Pancreas (tissue), 10 donors: ENCODE measurements around the gene SNRNP25. TPM values are rescaled to one million over a fixed set of nuclear protein-coding genes. Genes with fewer than 3 reads are reported as not detected.
"Not testable (repeated sequence)": the region's sequence is repeated elsewhere in the genome, so short reads cannot be mapped to it uniquely, and the experiment has no call there.

Source experiments
- ATAC-seq, 4 donors: fragments of 200-7000 bp; cut with Tn5 transposase; one replicate each; pipeline versions ENCODE4 v1.8.0 to v1.9.1; 2020; ENCODE audit warnings: mild to moderate bottlenecking in 4 of 4, moderate library complexity in 4 of 4
- DNase-seq, 6 donors: peaks; one replicate each; pipeline ENCODE4 v3.0.0-alpha.2; 2020
- FAIRE-seq: peaks from 2 replicates; lab custom pipeline; 2012; peaks lifted over from hg19 to GRCh38; lab: Jason Lieb, UNC
- H3K27ac ChIP-seq, 4 donors: fragments of 200-600 bp; sonication (generic); 1 replicate in 3 of 4; 2 replicates in 1 of 4; pipeline versions ENCODE4 v1.5.0 to v1.8.0; 2020
- H3K27me3 ChIP-seq, 4 donors: fragments of 200-600 bp; one replicate each; pipeline ENCODE4 v1.8.0; 2021
- H3K36me3 ChIP-seq, 3 donors: fragments of 200-600 bp; sonication (generic) in 1 of 3; one replicate each; pipeline versions ENCODE4 v1.5.0 to v1.8.0; 2020 to 2021
- H3K4me1 ChIP-seq, 3 donors: fragments of 200-600 bp; one replicate each; pipeline ENCODE4 v1.8.0; 2021
- H3K4me3 ChIP-seq, 4 donors: fragments of 200-600 bp; sonication (generic) in 2 of 4; one replicate each; pipeline versions ENCODE4 v1.5.0 to v1.8.0; 2020 to 2021
- H3K9me3 ChIP-seq, 4 donors: fragments of 200-600 bp; one replicate each; pipeline ENCODE4 v1.8.0; 2021
- CTCF ChIP-seq, 4 donors: fragments of 200-600 bp; sonication (generic) in 3 of 4; IDR thresholded peaks; one replicate each; pipeline versions ENCODE4 v1.5.0 to v1.8.0; 2021; ENCODE audit warnings: antibody characterized with exemption in 4 of 4
- WGBS, 2 donors: extraction: QIAGEN DNeasy Blood & Tissue Kit; methylation state at CpG; one replicate each; pipeline ENCODE4 v1.1.7; 2013; 5-methylcytosine and 5-hydroxymethylcytosine counted together
- intact Hi-C, 3 donors: fragments of 100-400 bp; cut with DNase I; formaldehyde crosslinking; loops; one replicate each; pipeline versions ENCODE4 v1.11.1 to v1.14.2; 2022
- polyA plus RNA-seq, 2 donors: library from polyadenylated mRNA; stranded (reverse); fragments of 200-250 nt; gene quantifications; one replicate each; pipeline ENCODE4 v1.2.3, GENCODE V29; 2013
- total RNA-seq, 6 donors: library from RNA; stranded (reverse); fragmentation: NEBNext Ultra II Directional in 4 of 6; extraction: Animal tissue kit (Norgen Biotek cat#: 25700) in 4 of 6; gene quantifications; one replicate each; pipeline versions ENCODE4 v1.2.1 to v1.2.4, GENCODE V29; 2021 to 2023
- donor health status: healthy with polysubstance abuse.
- donor health status: DM: no; HTN: no; CAD: no; lungs with moderate emphysema.
- donor health status: DM: no; HTN: no; CAD: no.
- donor health status: control.
- donor health status: control.
- donor health status: Bipolar disorder and iron deficiency.
- donor health status: DM: yes; HTN: yes; CAD: no.
- donor health status: DM: no; HTN: no; CAD: no.
- donor health status: DM: no; HTN: no; CAD: no.
- donor health status: DM: yes; HTN: yes; CAD: no.

SNRNP25 gene
- total and polyA plus RNA-seq, 8 donors = 6.8 to 17.3 (median 8.6) TPM

GRCh38 chr16:45454-45853 lies 8.2 kb upstream of the SNRNP25 start:
- intact Hi-C loops = no loop called here
- no peaks in the 10 kb centered on the region for H3K9me3 ChIP-seq
- 71 to 77% methylated on average over 5 of the region's 5 CpGs for WGBS, 2 donors
- no peak overlapping the region for H3K4me3 ChIP-seq
- no peaks in the 10 kb centered on the region for H3K36me3 ChIP-seq
- no peak for TF ChIP-seq CTCF (IDR thresholded peaks at IDR 0.05)
- DNase-seq (no peak), ATAC-seq (no peak), FAIRE-seq (no peak)
- H3K27me3 ChIP-seq = no peaks in the 10 kb centered on the region
- no peak overlapping the region for H3K27ac ChIP-seq
- no peaks in the 10 kb centered on the region for H3K4me1 ChIP-seq

- ATAC-seq = not testable (repeated sequence)
Measured at GRCh38 chr16:46510-46909, 7.1 kb upstream of the SNRNP25 start.

GRCh38 chr16:47234-47633 lies 6.4 kb upstream of the SNRNP25 start:
- no peak for DNase-seq

More at GRCh38 chr16:46510-46909, 7.1 kb upstream of the SNRNP25 start:
- FAIRE-seq, H3K36me3 ChIP-seq, intact Hi-C loops, H3K27me3 ChIP-seq, DNase-seq, H3K9me3 ChIP-seq, H3K4me3 ChIP-seq, H3K4me1 ChIP-seq, H3K27ac ChIP-seq: not testable (repeated sequence)
- WGBS, 2 donors = 97% methylated on average over 7 of the region's 7 CpGs

DNA sequence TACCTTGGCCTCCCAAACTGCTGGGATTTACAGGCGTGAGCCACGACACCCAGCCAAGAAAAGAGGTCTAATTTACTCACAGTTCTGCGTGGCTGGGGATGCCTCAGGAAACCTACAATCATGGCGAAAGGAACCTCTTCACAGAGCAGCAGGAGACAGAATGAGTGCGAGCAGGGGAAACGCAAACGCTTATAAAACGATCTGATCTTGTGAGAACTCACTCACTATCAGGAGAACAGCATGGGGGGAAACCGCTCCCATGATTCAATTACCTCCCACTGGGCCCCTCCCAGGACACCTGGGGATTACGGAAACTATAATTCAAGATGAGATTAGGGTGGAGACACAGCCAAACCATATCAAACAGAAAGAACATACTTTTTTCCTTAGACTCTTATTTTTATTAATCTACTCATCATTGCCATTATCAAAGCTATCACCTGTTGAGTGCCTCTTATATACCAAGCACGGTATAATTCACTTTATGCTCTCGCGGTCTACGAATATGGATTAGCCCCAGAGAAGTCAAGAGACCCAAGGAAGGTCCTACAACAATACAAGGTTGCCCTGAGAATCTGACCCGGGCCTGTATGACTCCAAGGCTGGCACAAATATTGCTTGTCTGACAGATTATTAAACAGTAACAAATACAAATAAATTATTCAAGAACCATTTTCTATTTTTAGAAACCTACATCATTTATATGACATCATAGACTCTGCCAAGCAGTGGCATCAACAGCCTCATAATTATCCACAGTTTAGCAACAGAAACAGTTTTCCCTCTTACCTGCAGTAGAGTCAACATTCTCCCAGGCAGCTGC lies 2.6 kb upstream of the SNRNP25 start:
- WGBS, 2 donors = 84 to 86% methylated on average over 15 of the region's 15 CpGs
- no peak for TF ChIP-seq CTCF (IDR thresholded peaks at IDR 0.05)
- Histone ChIP-seq H3K36me3 (no peaks in the 10 kb centered on the region), H3K4me3 (no peak overlapping the region), H3K9me3 (no peaks in the 10 kb centered on the region), H3K4me1 (peaks cover 0 to 5% (median 0%) of the 10 kb centered on the region in 3 donors), H3K27ac (no peak overlapping the region), H3K27me3 (no peaks in the 10 kb centered on the region)
- no peak for ATAC-seq
- no peak for FAIRE-seq
- intact Hi-C loops = no loop called here
- DNase-seq = no peak

More at GRCh38 chr16:47234-47633, 6.4 kb upstream of the SNRNP25 start:
- H3K9me3 ChIP-seq = no peaks in the 10 kb centered on the region
- H3K27me3 ChIP-seq = no peaks in the 10 kb centered on the region
- H3K36me3 ChIP-seq = no peaks in the 10 kb centered on the region
- H3K4me3 ChIP-seq = no peak overlapping the region
- intact Hi-C loops = no loop called here
- ATAC-seq (no peak), FAIRE-seq (no peak)
- H3K27ac ChIP-seq = no peak overlapping the region
- TF ChIP-seq CTCF (IDR thresholded peaks at IDR 0.05) = no peak
- H3K4me1 ChIP-seq = no peaks in the 10 kb centered on the region
- WGBS, 2 donors = 96 to 99% methylated on average over 7 of the region's 7 CpGs

GRCh38 chr16:54237-54581 lies 581 bp downstream of the SNRNP25 start:
- 39 to 46% methylated on average over 12 of the region's 12 CpGs for WGBS, 2 donors

More at GRCh38 chr16:54237-54581, 581 bp downstream of the SNRNP25 start:
- Histone ChIP-seq H3K9me3 (no peaks in the 10 kb centered on the region), H3K27me3 (no peaks in the 10 kb centered on the region), H3K36me3 (peaks cover 0 to 9% (median 0%) of the 10 kb centered on the region in 3 donors), H3K27ac (no peak overlapping the region), H3K4me1 (peaks cover 0 to 5% (median 0%) of the 10 kb centered on the region in 3 donors), H3K4me3 (peak overlapping the region; percentile 42 to 93 (median 72))
- no peak for ATAC-seq
- DNase-seq = no peak
- intact Hi-C loops = no loop called here
- TF ChIP-seq CTCF (IDR thresholded peaks at IDR 0.05) = no peak
- FAIRE-seq = no peak
